Esophagus muscularis mucosa (tissue), 4 donors: ENCODE measurements around the gene OR9G4. TPM values are rescaled to one million over a fixed set of nuclear protein-coding genes. Genes with fewer than 3 reads are reported as not detected.

ENCODE experiments used
- DNase-seq: peaks from one replicate; pipeline ENCODE4 v3.0.0-alpha.2; 2017; ENCODE audit errors: extremely low spot score
- H3K27ac ChIP-seq, 4 donors: fragments of 200-600 bp; sonication (generic); replicated peaks in 1 of 4; 1 replicate in 3 of 4; 2 replicates in 1 of 4; pipeline ENCODE4 v1.5.1; 2016 to 2019; ENCODE audit warnings: mild to moderate bottlenecking in 1 of 4
- H3K27me3 ChIP-seq, 4 donors: fragments of 200-600 bp; sonication (generic); one replicate each; pipeline versions ENCODE4 v1.5.1 to v1.6.0; 2016 to 2019
- H3K36me3 ChIP-seq, 4 donors: fragments of 200-600 bp; sonication (generic); one replicate each; pipeline ENCODE4 v1.5.1; 2016 to 2019
- H3K4me1 ChIP-seq, 4 donors: fragments of 200-600 bp; sonication (generic); one replicate each; pipeline ENCODE4 v1.5.1; 2016 to 2019
- H3K4me3 ChIP-seq, 4 donors: fragments of 200-600 bp; sonication (generic); 1 replicate in 2 of 4; 2 replicates in 2 of 4; pipeline ENCODE4 v1.5.1; 2016 to 2019; ENCODE audit warnings: mild to moderate bottlenecking in 4 of 4, moderate library complexity in 1 of 4
- H3K9me3 ChIP-seq, 4 donors: fragments of 200-600 bp; sonication (generic); 1 replicate in 3 of 4; 2 replicates in 1 of 4; pipeline ENCODE4 v1.5.1; 2016 to 2019
- CTCF ChIP-seq, 3 experiments: fragments of 200-600 bp in 2 of 3; fragments of 450-650 bp in 1 of 3; sonication (generic) in 2 of 3; IDR thresholded peaks; one replicate each; pipeline ENCODE4 v1.5.1; 2017 to 2019; ENCODE audit warnings: antibody characterized with exemption in 3 of 3, mild to moderate bottlenecking in 2 of 3, moderate library complexity in 1 of 3
- EP300 ChIP-seq: sonication (generic); formaldehyde crosslinking; IDR thresholded peaks from one replicate; pipeline ENCODE4 v1.6.1; 2017; ENCODE audit warnings: antibody characterized with exemption
- POLR2A ChIP-seq: fragments of 450-650 bp; IDR thresholded peaks from one replicate; pipeline ENCODE4 v1.6.1; 2017; ENCODE audit warnings: antibody characterized with exemption, moderate library complexity, mild to moderate bottlenecking, low read depth
- POLR2AphosphoS5 ChIP-seq, 2 donors: sonication (generic); formaldehyde crosslinking; IDR thresholded peaks; one replicate each; pipeline ENCODE4 v1.6.1; 2017; ENCODE audit warnings: antibody characterized with exemption in 2 of 2
- whole genome bisulfite sequencing: methylation state at CpG from one replicate; pipeline ENCODE4 v1.1.5; 2018; 5-methylcytosine and 5-hydroxymethylcytosine counted together
- intact Hi-C: fragments of 100-400 bp; cut with DNase I; formaldehyde crosslinking; loops from one replicate; pipeline ENCODE4 v1.15.1; 2023
- total RNA-seq, 4 donors: library from RNA; depleted of rRNA; stranded (reverse); fragments of >200 nt; gene quantifications; one replicate each; pipeline versions ENCODE4 v1.1.0 to v1.2.1, GENCODE V29; 2016

OR9G4 gene
- total RNA-seq, 4 donors from 2014 or later: not detected

DNA sequence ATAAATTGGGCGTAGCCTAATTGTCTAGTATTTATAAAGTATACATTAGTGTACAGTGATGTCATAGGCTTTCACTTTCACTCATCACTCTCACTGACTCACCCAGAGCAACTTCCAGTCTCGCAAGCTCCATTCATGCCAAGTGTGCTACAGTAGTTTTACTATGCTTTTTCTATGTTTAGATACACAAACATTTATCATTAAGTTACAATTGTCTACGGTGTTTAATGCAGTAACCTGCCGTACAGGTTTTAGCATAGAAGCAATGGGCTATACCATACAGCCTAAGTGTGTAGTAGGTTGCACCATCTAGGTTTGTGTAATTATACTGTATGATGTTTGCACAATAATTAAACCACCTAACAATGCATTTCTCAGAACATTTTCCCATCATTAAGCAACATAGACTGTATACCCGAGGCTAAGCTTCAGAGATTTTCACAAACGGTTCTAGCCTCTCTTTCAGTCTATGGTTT is 32.1 kb downstream of the OR9G4 start:
- H3K27me3 ChIP-seq: no peaks in the 10 kb centered on the region
- no peak for DNase-seq
- H3K36me3 ChIP-seq: no peaks in the 10 kb centered on the region
- TF ChIP-seq EP300 (no peak), POLR2AphosphoS5 (IDR thresholded peaks at IDR 0.05) (no peak), CTCF (IDR thresholded peaks at IDR 0.05) (no peak), POLR2A (no peak)
- intact Hi-C loops: no loop called here
- H3K9me3 ChIP-seq: no peaks in the 10 kb centered on the region
- H3K27ac ChIP-seq: no peak overlapping the region
- no peak overlapping the region for H3K4me3 ChIP-seq
- WGBS: 84% methylated on average over 6 of the region's 6 CpGs
- no peaks in the 10 kb centered on the region for H3K4me1 ChIP-seq

GRCh38 chr11:56714206-56714605 is 34.3 kb downstream of the OR9G4 start:
- no peaks in the 10 kb centered on the region for H3K4me1 ChIP-seq
- WGBS: 68% methylated on average over 2 of the region's 2 CpGs
- intact Hi-C loops: no loop called here
- TF ChIP-seq CTCF (IDR thresholded peaks at IDR 0.05) (no peak), EP300 (no peak), POLR2A (no peak), POLR2AphosphoS5 (IDR thresholded peaks at IDR 0.05) (no peak)
- no peak overlapping the region for H3K27ac ChIP-seq
- DNase-seq: no peak
- H3K27me3 ChIP-seq: no peaks in the 10 kb centered on the region
- no peak overlapping the region for H3K4me3 ChIP-seq
- no peaks in the 10 kb centered on the region for H3K9me3 ChIP-seq
- no peaks in the 10 kb centered on the region for H3K36me3 ChIP-seq

DNA sequence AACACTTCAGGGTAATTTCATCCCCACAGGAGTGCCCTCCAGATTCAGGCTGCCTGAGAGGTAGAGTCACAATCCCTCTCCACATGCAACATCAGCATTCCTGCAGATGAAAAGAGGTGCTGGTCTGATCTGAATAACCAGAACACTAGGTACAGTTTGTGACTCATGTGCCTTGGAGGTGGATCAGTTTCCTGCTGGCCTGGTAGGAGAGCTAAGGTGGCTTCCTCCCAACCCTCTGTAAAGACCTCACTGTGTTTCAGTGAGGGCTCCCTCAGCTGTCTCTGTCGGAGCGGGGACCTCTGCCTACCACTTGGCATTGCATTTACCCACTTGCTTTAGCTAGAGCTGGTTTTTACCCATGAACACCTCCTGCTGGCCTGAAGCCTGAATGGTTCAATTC is 42.0 kb downstream of the OR9G4 start:
- DNase-seq: no peak
- intact Hi-C loops: no loop called here
- no peak for TF ChIP-seq POLR2AphosphoS5 (IDR thresholded peaks at IDR 0.05)
- TF ChIP-seq CTCF (IDR thresholded peaks at IDR 0.05): no peak
- no peak for TF ChIP-seq POLR2A
- no peak for TF ChIP-seq EP300
- Histone ChIP-seq H3K9me3 (peaks cover 0 to 5% (median 0%) of the 10 kb centered on the region in 4 donors), H3K36me3 (no peaks in the 10 kb centered on the region), H3K27me3 (no peaks in the 10 kb centered on the region), H3K4me3 (no peak overlapping the region), H3K4me1 (no peaks in the 10 kb centered on the region), H3K27ac (no peak overlapping the region)
- WGBS: 86% methylated on average over 2 of the region's 2 CpGs

DNA sequence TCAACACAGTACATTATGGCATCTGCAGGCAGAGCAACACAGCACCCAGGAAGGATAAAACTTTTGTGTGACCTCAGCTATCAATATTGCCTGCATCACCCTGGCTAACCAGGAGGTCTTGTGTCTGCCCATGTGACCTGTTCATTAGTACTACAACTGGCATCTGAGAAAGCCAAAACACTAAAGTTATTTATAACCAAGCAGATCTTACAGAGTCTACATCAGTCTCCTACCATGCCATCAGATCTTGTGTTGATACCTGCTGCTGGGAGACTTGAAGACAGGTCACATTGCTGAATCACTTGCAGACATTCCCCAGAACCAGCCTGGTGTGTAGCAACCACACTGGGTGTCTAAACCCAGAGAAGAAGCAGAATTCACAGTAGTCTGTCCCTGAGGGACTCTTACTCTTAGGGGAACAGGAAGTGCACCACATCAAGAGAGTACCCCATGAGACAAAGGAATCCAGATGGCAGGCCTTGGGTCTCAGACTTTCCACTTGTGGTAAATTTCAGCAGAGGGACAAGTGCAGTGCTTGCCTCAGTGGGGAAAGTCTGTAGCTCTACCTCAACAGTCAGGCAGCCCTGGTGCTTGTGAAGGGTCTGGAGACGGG is 42.6 kb downstream of the OR9G4 start:
- no peaks in the 10 kb centered on the region for H3K36me3 ChIP-seq
- DNase-seq: no peak
- intact Hi-C loops: no loop called here
- TF ChIP-seq POLR2A (no peak), POLR2AphosphoS5 (IDR thresholded peaks at IDR 0.05) (no peak), EP300 (no peak), CTCF (IDR thresholded peaks at IDR 0.05) (no peak)
- H3K4me3 ChIP-seq: no peak overlapping the region
- H3K27ac ChIP-seq: no peak overlapping the region
- 62% methylated on average over 1 of the region's 1 CpG for WGBS
- H3K9me3 ChIP-seq: peaks cover 0 to 5% (median 0%) of the 10 kb centered on the region in 4 donors
- H3K27me3 ChIP-seq: no peaks in the 10 kb centered on the region
- no peaks in the 10 kb centered on the region for H3K4me1 ChIP-seq
